Glutamatergic neuron (in vitro differentiated cells): ENCODE data around the gene CERKL. TPM values are rescaled to one million over a fixed set of nuclear protein-coding genes. Genes with fewer than 3 reads are reported as not detected.

Experiments used
- DNase-seq: peaks from one replicate; pipeline ENCODE4 v3.0.0; 2022
- H3K27ac Mint-ChIP-seq: one replicate; pipeline ENCODE4 v1.8.0; 2020; ENCODE audit warnings: mild to moderate bottlenecking, mixed read lengths, inconsistent platforms; ENCODE audit not compliant: unreplicated experiment
- H3K27me3 Mint-ChIP-seq: one replicate; pipeline ENCODE4 v1.8.0; 2020; ENCODE audit warnings: mild to moderate bottlenecking, moderate library complexity, mixed read lengths, inconsistent platforms; ENCODE audit not compliant: unreplicated experiment
- H3K36me3 Mint-ChIP-seq: one replicate; pipeline ENCODE4 v1.8.0; 2020; ENCODE audit warnings: mild to moderate bottlenecking, mixed read lengths, inconsistent platforms; ENCODE audit not compliant: unreplicated experiment
- H3K4me1 Mint-ChIP-seq: one replicate; pipeline ENCODE4 v1.8.0; 2020; ENCODE audit warnings: mild to moderate bottlenecking, low read depth, mixed read lengths, inconsistent platforms; ENCODE audit not compliant: unreplicated experiment
- H3K4me3 Mint-ChIP-seq: one replicate; pipeline ENCODE4 v1.8.0; 2020; ENCODE audit warnings: mild to moderate bottlenecking, mixed read lengths, inconsistent platforms; ENCODE audit not compliant: unreplicated experiment
- H3K9me3 Mint-ChIP-seq: one replicate; pipeline ENCODE4 v1.8.0; 2020; ENCODE audit warnings: mild to moderate bottlenecking, moderate library complexity, mixed read lengths, inconsistent platforms; ENCODE audit not compliant: unreplicated experiment
- total RNA-seq: library from RNA; stranded (reverse); fragmentation: NEBNext Ultra II Directional; extraction: Animal tissue kit (Norgen Biotek cat#: 25700); gene quantifications from one replicate; pipeline ENCODE4 v1.2.1, GENCODE V29; 2021; ENCODE audit not compliant: unreplicated experiment
- TF ChIP-seq, protein P1 (sequence below): fragments of 200-600 bp; sonication (generic); IDR thresholded peaks from one replicate; pipeline ENCODE4 v1.5.0; 2021; ENCODE audit not compliant: partially characterized antibody, unreplicated experiment

The CERKL gene
- total RNA-seq, 1 donor from 2014 or later = 5.7 TPM

DNA sequence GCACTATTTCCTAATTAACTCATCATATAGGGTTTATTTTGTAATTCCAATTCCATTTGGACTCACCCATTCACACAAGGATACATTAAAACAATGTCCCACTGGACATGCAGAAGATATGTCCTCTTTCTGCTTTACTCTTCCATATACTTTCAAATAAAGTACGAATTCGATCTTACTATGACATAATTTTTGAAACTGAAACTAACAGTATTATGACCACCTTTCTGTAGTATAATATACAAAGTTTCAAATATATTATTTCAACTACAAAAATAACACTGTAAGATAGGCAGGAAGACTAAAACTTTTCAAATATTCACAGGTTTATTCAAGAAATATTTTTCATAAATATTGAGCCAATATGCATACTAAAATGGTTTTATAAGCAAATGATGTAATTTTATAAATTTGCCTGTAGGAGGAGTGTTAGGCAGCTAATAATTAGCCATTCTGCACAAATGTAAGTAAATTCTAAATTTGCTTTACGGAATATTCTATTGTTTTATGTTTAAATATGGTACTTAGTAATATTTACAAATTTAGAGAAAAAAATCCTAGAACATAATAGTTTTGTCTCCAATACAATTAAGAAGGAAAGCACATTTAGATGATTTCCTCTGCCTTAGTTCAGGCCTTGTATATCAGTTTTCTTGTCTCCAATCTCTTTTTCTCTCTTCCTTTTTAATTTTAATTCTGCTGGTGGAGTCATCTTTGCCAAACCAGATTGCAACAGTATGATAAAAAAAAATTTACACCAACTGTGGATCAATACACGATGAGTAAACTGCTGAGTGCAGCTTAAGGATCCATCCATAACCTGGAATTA is 85.9 kb downstream of the CERKL start:
- DNase-seq = no peak
- Mint-ChIP-seq H3K4me3 (no peak overlapping the region), H3K36me3 (no peaks in the 10 kb centered on the region), H3K4me1 (peaks cover 10% of the 10 kb centered on the region), H3K27me3 (no peaks in the 10 kb centered on the region), H3K27ac (no peak overlapping the region), H3K9me3 (no peaks in the 10 kb centered on the region)
- TF ChIP-seq, protein P1, sequence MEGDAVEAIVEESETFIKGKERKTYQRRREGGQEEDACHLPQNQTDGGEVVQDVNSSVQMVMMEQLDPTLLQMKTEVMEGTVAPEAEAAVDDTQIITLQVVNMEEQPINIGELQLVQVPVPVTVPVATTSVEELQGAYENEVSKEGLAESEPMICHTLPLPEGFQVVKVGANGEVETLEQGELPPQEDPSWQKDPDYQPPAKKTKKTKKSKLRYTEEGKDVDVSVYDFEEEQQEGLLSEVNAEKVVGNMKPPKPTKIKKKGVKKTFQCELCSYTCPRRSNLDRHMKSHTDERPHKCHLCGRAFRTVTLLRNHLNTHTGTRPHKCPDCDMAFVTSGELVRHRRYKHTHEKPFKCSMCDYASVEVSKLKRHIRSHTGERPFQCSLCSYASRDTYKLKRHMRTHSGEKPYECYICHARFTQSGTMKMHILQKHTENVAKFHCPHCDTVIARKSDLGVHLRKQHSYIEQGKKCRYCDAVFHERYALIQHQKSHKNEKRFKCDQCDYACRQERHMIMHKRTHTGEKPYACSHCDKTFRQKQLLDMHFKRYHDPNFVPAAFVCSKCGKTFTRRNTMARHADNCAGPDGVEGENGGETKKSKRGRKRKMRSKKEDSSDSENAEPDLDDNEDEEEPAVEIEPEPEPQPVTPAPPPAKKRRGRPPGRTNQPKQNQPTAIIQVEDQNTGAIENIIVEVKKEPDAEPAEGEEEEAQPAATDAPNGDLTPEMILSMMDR = peak; percentile 37

DNA sequence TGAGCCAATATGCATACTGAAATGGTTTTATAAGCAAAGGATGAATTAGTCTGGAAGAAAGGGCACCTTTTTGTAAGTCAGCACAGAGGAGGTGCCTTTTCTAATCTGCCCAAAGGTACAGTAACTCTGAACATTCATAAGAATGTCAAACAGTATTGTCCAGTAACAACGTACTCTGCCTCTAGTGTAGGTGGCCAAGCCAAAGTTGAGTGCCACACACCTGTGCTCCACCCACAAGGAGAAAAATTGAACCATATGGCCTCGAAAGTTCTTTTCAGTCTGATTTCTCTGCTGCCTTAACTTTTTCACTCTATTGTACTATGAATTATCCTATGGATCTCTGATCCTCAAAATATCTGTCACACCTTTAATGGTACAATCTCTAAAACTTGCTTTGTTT is 86.8 kb downstream of the CERKL start:
- Mint-ChIP-seq H3K4me1 (peaks cover 10% of the 10 kb centered on the region), H3K36me3 (no peaks in the 10 kb centered on the region), H3K4me3 (no peak overlapping the region), H3K27ac (no peak overlapping the region), H3K9me3 (no peaks in the 10 kb centered on the region), H3K27me3 (no peaks in the 10 kb centered on the region)
- TF ChIP-seq, protein P1 = no peak
- DNase-seq = no peak

DNA sequence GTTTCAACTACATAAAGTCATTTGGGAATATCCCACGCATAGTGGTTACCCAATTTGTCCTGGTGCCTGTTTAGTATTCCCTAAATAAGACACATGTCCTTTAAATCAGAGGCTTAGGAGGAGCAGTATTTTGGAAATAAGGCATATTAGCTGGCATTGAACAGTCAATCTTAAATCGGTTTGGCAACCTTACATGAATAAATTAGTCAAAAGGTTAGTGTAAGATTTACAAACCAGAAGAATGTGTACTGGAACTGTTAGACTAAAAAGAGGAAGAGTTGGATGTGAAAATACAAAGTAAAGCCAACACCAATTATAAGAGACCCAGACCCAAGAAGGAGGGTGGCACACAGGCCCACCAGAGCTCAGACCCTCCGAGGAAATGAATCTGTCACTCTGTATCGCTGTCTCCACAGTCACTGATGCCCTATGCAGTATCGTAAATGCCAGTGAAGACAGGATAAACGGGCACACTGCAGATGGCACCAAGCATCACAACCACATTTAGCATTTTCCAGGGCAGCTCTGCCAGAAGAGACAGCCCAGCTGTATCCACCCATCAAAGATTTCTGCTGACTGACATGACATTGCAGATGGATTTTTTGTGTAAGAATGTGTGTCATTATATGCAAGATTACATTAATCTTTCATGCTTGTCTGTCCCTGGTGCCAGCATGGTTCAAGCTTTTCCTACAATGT is 90.4 kb downstream of the CERKL start:
- no peaks in the 10 kb centered on the region for H3K27me3 Mint-ChIP-seq
- no peaks in the 10 kb centered on the region for H3K4me1 Mint-ChIP-seq
- no peaks in the 10 kb centered on the region for H3K36me3 Mint-ChIP-seq
- H3K9me3 Mint-ChIP-seq = no peaks in the 10 kb centered on the region
- no peak overlapping the region for H3K27ac Mint-ChIP-seq
- H3K4me3 Mint-ChIP-seq = no peak overlapping the region
- no peak for DNase-seq
- TF ChIP-seq, protein P1 = no peak

DNA sequence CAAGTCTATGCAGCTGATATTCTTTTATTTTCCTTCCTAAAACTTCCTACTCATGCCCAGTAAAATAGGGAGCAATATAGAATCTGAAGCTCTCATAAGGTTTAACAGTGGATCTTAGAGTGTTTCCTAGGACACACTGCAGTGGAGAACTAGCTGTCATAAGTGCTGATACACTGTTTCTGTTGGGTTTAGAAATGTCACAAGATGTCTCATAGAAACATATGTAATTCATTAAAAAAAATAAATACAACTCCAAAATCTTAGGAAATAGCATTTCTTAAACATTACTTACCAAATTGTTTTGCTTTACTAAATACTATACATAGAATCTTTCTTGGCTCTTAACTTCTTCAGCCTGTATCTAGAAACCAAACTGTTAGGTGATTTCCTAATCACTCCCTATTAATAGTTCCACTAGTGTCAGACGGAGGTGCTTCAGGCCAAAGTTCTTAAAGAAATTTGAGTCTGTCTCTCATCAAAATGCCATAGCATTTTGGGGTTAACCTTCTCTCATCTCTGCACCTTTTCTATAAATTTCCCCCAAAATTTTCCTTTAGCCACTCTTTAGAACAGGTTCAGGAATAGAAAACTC is 93.7 kb downstream of the CERKL start:
- H3K36me3 Mint-ChIP-seq = no peaks in the 10 kb centered on the region
- no peak for DNase-seq
- H3K27me3 Mint-ChIP-seq = no peaks in the 10 kb centered on the region
- no peak overlapping the region for H3K27ac Mint-ChIP-seq
- H3K4me1 Mint-ChIP-seq = no peaks in the 10 kb centered on the region
- H3K9me3 Mint-ChIP-seq = no peaks in the 10 kb centered on the region
- no peak overlapping the region for H3K4me3 Mint-ChIP-seq
- TF ChIP-seq, protein P1 = no peak
